ENCODE measurements around the gene LSM2.

Gene LSM2

GRCh38 chr6:31778193-31778592 is 28.6 kb downstream of the LSM2 start:
- no peak for TF ChIP-seq CTCF (IDR thresholded peaks at IDR 0.05; ENCODE audit: extremely low read depth, missing control alignments)
- no peak for DNase-seq (ENCODE audit: low spot score)

- no peak for DNase-seq (ENCODE audit: low spot score)
- no peak for TF ChIP-seq CTCF (IDR thresholded peaks at IDR 0.05; ENCODE audit: extremely low read depth, missing control alignments)
Measured at GRCh38 chr6:31777667-31778050, 29.1 kb downstream of the LSM2 start.

- peak; percentile 93 for DNase-seq (ENCODE audit: low spot score)
Measured at GRCh38 chr6:31776989-31777666, 29.6 kb downstream of the LSM2 start, which contains the start of gene VWA7. VWA7 (minus strand) TSS chr6:31777328; CDS start chr6:31776779, 549 bp downstream.

GRCh38 chr6:31776485-31776988 is 30.2 kb downstream of the LSM2 start:
- no peak for DNase-seq (ENCODE audit: low spot score)
- no peak for TF ChIP-seq CTCF (IDR thresholded peaks at IDR 0.05; ENCODE audit: extremely low read depth, missing control alignments)

More at GRCh38 chr6:31776989-31777666, 29.6 kb downstream of the LSM2 start, which contains the start of gene VWA7:
- no peak for TF ChIP-seq CTCF (IDR thresholded peaks at IDR 0.05; ENCODE audit: extremely low read depth, missing control alignments)

- no peak for DNase-seq (ENCODE audit: low spot score)
- TF ChIP-seq CTCF (IDR thresholded peaks at IDR 0.05; ENCODE audit: extremely low read depth, missing control alignments), result no peak
Measured at GRCh38 chr6:31775633-31776484, 30.9 kb downstream of the LSM2 start.

GRCh38 chr6:31775184-31775583 is 31.6 kb downstream of the LSM2 start:
- no peak for DNase-seq (ENCODE audit: low spot score)

More at GRCh38 chr6:31775184-31775583, 31.6 kb downstream of the LSM2 start:
- TF ChIP-seq CTCF (IDR thresholded peaks at IDR 0.05; ENCODE audit: extremely low read depth, missing control alignments), result no peak
